Vagina (tissue), 2 donors: ENCODE measurements around the gene DPM1. TPM values are rescaled to one million over a fixed set of nuclear protein-coding genes. Genes with fewer than 3 reads are reported as not detected.

Experiments used
- DNase-seq, 2 donors: peaks; one replicate each; pipeline ENCODE4 v3.0.0-alpha.2; 2017; ENCODE audit errors: extremely low spot score in 2 of 2
- H3K27ac ChIP-seq: fragments of 200-600 bp; sonication (generic); one replicate; pipeline ENCODE4 v1.5.1; 2019
- H3K27me3 ChIP-seq: fragments of 200-600 bp; sonication (generic); one replicate; pipeline ENCODE4 v1.5.1; 2019
- H3K36me3 ChIP-seq, 2 donors: fragments of 200-600 bp; sonication (generic); one replicate each; pipeline ENCODE4 v1.5.1; 2017 to 2019
- H3K4me1 ChIP-seq: fragments of 200-600 bp; sonication (generic); one replicate; pipeline ENCODE4 v1.5.1; 2019
- H3K4me3 ChIP-seq, 2 donors: fragments of 200-600 bp; sonication (generic); 1 replicate in 1 of 2; 2 replicates in 1 of 2; pipeline ENCODE4 v1.5.1; 2016 to 2019
- H3K9me3 ChIP-seq: fragments of 200-600 bp; sonication (generic); one replicate; pipeline ENCODE4 v1.5.1; 2019
- CTCF ChIP-seq, 3 experiments: fragments of 450-650 bp in 2 of 3; fragments of 200-600 bp in 1 of 3; sonication (generic) in 1 of 3; IDR thresholded peaks; one replicate each; pipeline ENCODE4 v1.5.1; 2017 to 2019; ENCODE audit warnings: antibody characterized with exemption in 3 of 3, mild to moderate bottlenecking in 2 of 3, moderate library complexity in 2 of 3
- POLR2A ChIP-seq, 2 donors: fragments of 450-650 bp; IDR thresholded peaks; one replicate each; pipeline ENCODE4 v1.6.1; 2017; ENCODE audit warnings: antibody characterized with exemption in 2 of 2, mild to moderate bottlenecking in 2 of 2, moderate library complexity in 2 of 2
- POLR2AphosphoS5 ChIP-seq, 2 donors: sonication (generic); formaldehyde crosslinking; IDR thresholded peaks; one replicate each; pipeline ENCODE4 v1.9.0; 2017; ENCODE audit warnings: antibody characterized with exemption in 2 of 2, mild to moderate bottlenecking in 2 of 2, low read depth in 1 of 2; ENCODE audit not compliant: insufficient read depth in 1 of 2
- intact Hi-C: fragments of 100-400 bp; cut with DNase I; formaldehyde crosslinking; loops from one replicate; pipeline ENCODE4 v1.15.1; 2023
- total RNA-seq: library from RNA; depleted of rRNA; stranded (reverse); fragments of >200 nt; gene quantifications from one replicate; pipeline ENCODE4 v1.2.3, GENCODE V29; 2016

The DPM1 gene
- total RNA-seq, result 21.1 TPM

- Histone ChIP-seq H3K27me3 (no peaks in the 10 kb centered on the region), H3K4me3 (peak within 1 kb of the TSS; percentile 88 to 95), H3K4me1 (peaks cover 54% of the 10 kb centered on the region), H3K9me3 (no peaks in the 10 kb centered on the region), H3K36me3 (peaks cover 0 to 8% of the 10 kb centered on the region in 2 donors), H3K27ac (peak within 1 kb of the TSS; percentile 90)
- peak in 1 of 2 donors; percentile 89 for DNase-seq
- TF ChIP-seq POLR2A (IDR thresholded peaks at IDR 0.05) (peak in 1 of 2 donors; percentile 71), CTCF (IDR thresholded peaks at IDR 0.05) (no peak), POLR2AphosphoS5 (IDR thresholded peaks at IDR 0.05; ENCODE audit: insufficient read depth in 1 of 2, low read depth in 1 of 2) (peak in 1 of 2 donors; percentile 95)
- intact Hi-C loops, result no loop called here
These were observed at the start of gene DPM1 for GRCh38 chr20:50957798-50958614. DPM1 (minus strand) TSS chr20:50958532; CDS start chr20:50958523, 9 bp downstream.

- intact Hi-C loops, result no loop called here
These were observed 46.9 kb upstream of the DPM1 start for GRCh38 chr20:51005214-51005613.

DNA sequence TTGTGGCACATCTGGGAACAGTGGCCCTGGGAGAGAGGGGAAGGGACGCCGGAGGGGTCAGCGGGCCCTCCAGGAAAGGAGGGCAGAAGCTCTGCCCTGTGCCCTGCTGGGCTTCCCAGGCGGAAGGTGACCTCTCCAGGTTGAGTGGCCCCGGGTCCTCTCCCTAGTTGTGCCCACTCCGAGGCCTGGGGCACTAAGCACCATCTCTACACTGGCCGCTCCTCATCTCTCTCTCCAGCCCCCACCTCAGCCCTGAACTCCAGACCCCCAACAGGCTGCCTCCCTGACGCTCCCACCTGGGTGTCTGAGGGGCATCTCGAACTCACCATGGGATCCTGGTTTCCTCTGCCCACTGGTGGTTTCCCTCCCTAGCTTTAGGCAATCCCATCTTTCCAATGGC is 46.4 kb upstream of the DPM1 start:
- DNase-seq, result no peak
- no peak overlapping the region for H3K4me3 ChIP-seq
- H3K9me3 ChIP-seq, result no peaks in the 10 kb centered on the region
- no peak overlapping the region for H3K27ac ChIP-seq
- intact Hi-C loops, result no loop called here
- no peaks in the 10 kb centered on the region for H3K36me3 ChIP-seq
- no peaks in the 10 kb centered on the region for H3K4me1 ChIP-seq
- no peaks in the 10 kb centered on the region for H3K27me3 ChIP-seq
- no peak for TF ChIP-seq POLR2AphosphoS5 (IDR thresholded peaks at IDR 0.05; ENCODE audit: insufficient read depth in 1 of 2, low read depth in 1 of 2)
- no peak for TF ChIP-seq CTCF (IDR thresholded peaks at IDR 0.05)
- TF ChIP-seq POLR2A (IDR thresholded peaks at IDR 0.05), result no peak

More at GRCh38 chr20:51005214-51005613, 46.9 kb upstream of the DPM1 start:
- Histone ChIP-seq H3K27ac (no peak overlapping the region), H3K9me3 (no peaks in the 10 kb centered on the region), H3K4me3 (no peak overlapping the region), H3K4me1 (no peaks in the 10 kb centered on the region), H3K27me3 (no peaks in the 10 kb centered on the region), H3K36me3 (no peaks in the 10 kb centered on the region)
- no peak for DNase-seq
- TF ChIP-seq POLR2AphosphoS5 (IDR thresholded peaks at IDR 0.05; ENCODE audit: insufficient read depth in 1 of 2, low read depth in 1 of 2) (no peak), CTCF (IDR thresholded peaks at IDR 0.05) (no peak), POLR2A (IDR thresholded peaks at IDR 0.05) (no peak)

GRCh38 chr20:51004305-51004727 is 46.0 kb upstream of the DPM1 start:
- no peak overlapping the region for H3K4me3 ChIP-seq

More at GRCh38 chr20:51004305-51004727, 46.0 kb upstream of the DPM1 start:
- H3K27ac ChIP-seq, result no peak overlapping the region
- H3K27me3 ChIP-seq, result no peaks in the 10 kb centered on the region
- intact Hi-C loops, result no loop called here
- H3K4me1 ChIP-seq, result no peaks in the 10 kb centered on the region
- DNase-seq, result no peak
- TF ChIP-seq CTCF (IDR thresholded peaks at IDR 0.05) (no peak), POLR2A (IDR thresholded peaks at IDR 0.05) (no peak), POLR2AphosphoS5 (IDR thresholded peaks at IDR 0.05; ENCODE audit: insufficient read depth in 1 of 2, low read depth in 1 of 2) (no peak)
- no peaks in the 10 kb centered on the region for H3K36me3 ChIP-seq
- H3K9me3 ChIP-seq, result no peaks in the 10 kb centered on the region
